CD4-positive, alpha-beta T cell (primary cell): ENCODE measurements around the gene NOSTRIN. TPM values are rescaled to one million over a fixed set of nuclear protein-coding genes. Genes with fewer than 3 reads are reported as not detected.
A peak's percentile ranks its signal among the peaks of the same experiment; 100 is the strongest.

Source experiments
- ATAC-seq: fragments of 200-7000 bp; cut with Tn5 transposase; one replicate; pipeline ENCODE4 v1.10.0; 2022; ENCODE audit warnings: mild to moderate bottlenecking; ENCODE audit not compliant: poor library complexity
- CTCF ChIA-PET: fragments of 350-600 bp; sonication (Branson Sonifier 250); formaldehyde crosslinking; loops from one replicate; lab custom pipeline; 2021; ENCODE audit warnings: antibody characterized with exemption, inconsistent platforms; lab: Charles Lee
- POLR2A ChIA-PET: fragments of 350-600 bp; sonication (Branson Sonifier 250); formaldehyde crosslinking; loops from one replicate; lab custom pipeline; 2021; ENCODE audit warnings: antibody characterized with exemption, inconsistent platforms; lab: Charles Lee
- DNase-seq, 14 experiments: peaks; one replicate each; pipeline ENCODE4 v3.0.0-alpha.2; 2013 to 2020; ENCODE audit warnings: mixed read lengths in 2 of 14
- H3K27ac ChIP-seq, 2 donors: one replicate each; pipeline versions ENCODE4 v1.5.1 to v1.7.0; 2013; ENCODE audit warnings: low read length in 2 of 2, low read depth in 1 of 2, mild to moderate bottlenecking in 1 of 2
- H3K27me3 ChIP-seq, 2 experiments: 1 replicate in 1 of 2; 2 replicates in 1 of 2; pipeline versions ENCODE4 v1.6.1 to v1.7.0; 2013; ENCODE audit warnings: low read length in 2 of 2, control low read depth in 1 of 2, mild to moderate bottlenecking in 1 of 2, moderate library complexity in 1 of 2; ENCODE audit not compliant: insufficient read depth in 2 of 2, control insufficient read depth in 1 of 2
- H3K36me3 ChIP-seq: one replicate; pipeline ENCODE4 v1.6.1; 2013; ENCODE audit warnings: low read length, control low read depth; ENCODE audit not compliant: insufficient read depth
- H3K4me1 ChIP-seq: one replicate; pipeline ENCODE4 v1.6.1; 2013; ENCODE audit warnings: low read length, control low read depth; ENCODE audit not compliant: insufficient read depth
- H3K4me3 ChIP-seq: one replicate; pipeline ENCODE4 v1.5.1; 2013; ENCODE audit warnings: mild to moderate bottlenecking, low read length, moderate library complexity
- H3K9me3 ChIP-seq, 2 experiments: 1 replicate in 1 of 2; 2 replicates in 1 of 2; pipeline versions ENCODE4 v1.6.1 to v1.7.0; 2013; ENCODE audit warnings: low read length in 2 of 2, mild to moderate bottlenecking in 2 of 2, control low read depth in 1 of 2, moderate library complexity in 1 of 2; ENCODE audit not compliant: control insufficient read depth in 1 of 2, insufficient read depth in 1 of 2
- H3K27ac Mint-ChIP-seq: one replicate; pipeline ENCODE4 v1.8.0; 2020; ENCODE audit warnings: mixed read lengths
- H3K27me3 Mint-ChIP-seq: one replicate; pipeline ENCODE4 v1.8.0; 2021; ENCODE audit warnings: mixed read lengths
- H3K36me3 Mint-ChIP-seq: one replicate; pipeline ENCODE4 v1.8.0; 2021; ENCODE audit warnings: low read depth, mixed read lengths
- H3K4me1 Mint-ChIP-seq: one replicate; pipeline ENCODE4 v1.8.0; 2021; ENCODE audit warnings: low read depth, mixed read lengths
- H3K4me3 Mint-ChIP-seq: one replicate; pipeline ENCODE4 v1.8.0; 2020; ENCODE audit warnings: mild to moderate bottlenecking, mixed read lengths
- H3K9me3 Mint-ChIP-seq: one replicate; pipeline ENCODE4 v1.8.0; 2020; ENCODE audit warnings: mixed read lengths
- intact Hi-C, 2 experiments: fragments of 100-400 bp; cut with DNase I in 1 of 2; cut with micrococcal nuclease in 1 of 2; formaldehyde crosslinking; loops; one replicate each; pipeline versions ENCODE4 v1.15.1 to v1.9.0; 2023 to 2025; cut with DNase I, micrococcal nuclease
- total RNA-seq, 174 experiments: library from RNA in 2 of 174; stranded (reverse) in 2 of 174; gene quantifications; one replicate each; pipeline ENCODE4 v1.2.3 and lab custom pipeline; 2021 to 2026
- TF ChIP-seq, protein P1 (sequence below): fragments of 200-600 bp; IDR thresholded peaks from one replicate; pipeline ENCODE4 v1.8.0; 2022; ENCODE audit warnings: antibody characterized with exemption, mild to moderate bottlenecking

Gene NOSTRIN
- total RNA-seq, 2 experiments from 2014 or later: 0.92 to 1.0 TPM

DNA sequence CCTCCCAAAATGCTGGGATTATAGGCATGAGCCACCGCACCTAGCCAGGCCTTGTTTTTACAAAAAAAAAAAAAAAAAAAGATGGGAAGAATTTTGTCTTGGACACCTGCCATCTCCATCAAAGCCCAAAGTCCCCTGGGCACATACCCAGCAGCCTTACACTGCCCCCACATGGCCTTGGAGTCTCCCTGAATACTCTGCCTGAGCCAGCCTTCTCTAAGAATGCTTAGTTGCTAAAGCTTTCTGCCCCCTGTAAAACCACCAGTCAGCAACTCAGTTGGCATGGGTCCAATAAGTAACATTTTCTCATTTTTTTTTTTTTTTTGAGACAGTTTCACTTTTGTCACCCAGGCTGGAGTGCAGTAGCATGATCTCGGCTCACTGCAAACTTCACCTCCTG, 47.2 kb downstream of the NOSTRIN start:
- no peaks in the 10 kb centered on the region for H3K4me1 ChIP-seq
- H3K36me3 ChIP-seq: no peaks in the 10 kb centered on the region
- no peaks in the 10 kb centered on the region for H3K9me3 Mint-ChIP-seq
- H3K4me1 Mint-ChIP-seq: no peaks in the 10 kb centered on the region
- H3K4me3 Mint-ChIP-seq: no peak overlapping the region
- intact Hi-C loops: no loop called here
- H3K4me3 ChIP-seq: no peak overlapping the region
- no peak overlapping the region for H3K27ac Mint-ChIP-seq
- peak in 3 of 14 experiments; percentile 2 to 17 (median 7) for DNase-seq
- no peak for ATAC-seq
- H3K36me3 Mint-ChIP-seq: no peaks in the 10 kb centered on the region
- H3K27me3 ChIP-seq: no peaks in the 10 kb centered on the region
- no peaks in the 10 kb centered on the region for H3K9me3 ChIP-seq
- POLR2A ChIA-PET: no interaction called here
- CTCF ChIA-PET: no interaction called here
- TF ChIP-seq, protein P1, sequence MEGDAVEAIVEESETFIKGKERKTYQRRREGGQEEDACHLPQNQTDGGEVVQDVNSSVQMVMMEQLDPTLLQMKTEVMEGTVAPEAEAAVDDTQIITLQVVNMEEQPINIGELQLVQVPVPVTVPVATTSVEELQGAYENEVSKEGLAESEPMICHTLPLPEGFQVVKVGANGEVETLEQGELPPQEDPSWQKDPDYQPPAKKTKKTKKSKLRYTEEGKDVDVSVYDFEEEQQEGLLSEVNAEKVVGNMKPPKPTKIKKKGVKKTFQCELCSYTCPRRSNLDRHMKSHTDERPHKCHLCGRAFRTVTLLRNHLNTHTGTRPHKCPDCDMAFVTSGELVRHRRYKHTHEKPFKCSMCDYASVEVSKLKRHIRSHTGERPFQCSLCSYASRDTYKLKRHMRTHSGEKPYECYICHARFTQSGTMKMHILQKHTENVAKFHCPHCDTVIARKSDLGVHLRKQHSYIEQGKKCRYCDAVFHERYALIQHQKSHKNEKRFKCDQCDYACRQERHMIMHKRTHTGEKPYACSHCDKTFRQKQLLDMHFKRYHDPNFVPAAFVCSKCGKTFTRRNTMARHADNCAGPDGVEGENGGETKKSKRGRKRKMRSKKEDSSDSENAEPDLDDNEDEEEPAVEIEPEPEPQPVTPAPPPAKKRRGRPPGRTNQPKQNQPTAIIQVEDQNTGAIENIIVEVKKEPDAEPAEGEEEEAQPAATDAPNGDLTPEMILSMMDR: no peak
- H3K27me3 Mint-ChIP-seq: no peaks in the 10 kb centered on the region
- no peak overlapping the region for H3K27ac ChIP-seq

DNA sequence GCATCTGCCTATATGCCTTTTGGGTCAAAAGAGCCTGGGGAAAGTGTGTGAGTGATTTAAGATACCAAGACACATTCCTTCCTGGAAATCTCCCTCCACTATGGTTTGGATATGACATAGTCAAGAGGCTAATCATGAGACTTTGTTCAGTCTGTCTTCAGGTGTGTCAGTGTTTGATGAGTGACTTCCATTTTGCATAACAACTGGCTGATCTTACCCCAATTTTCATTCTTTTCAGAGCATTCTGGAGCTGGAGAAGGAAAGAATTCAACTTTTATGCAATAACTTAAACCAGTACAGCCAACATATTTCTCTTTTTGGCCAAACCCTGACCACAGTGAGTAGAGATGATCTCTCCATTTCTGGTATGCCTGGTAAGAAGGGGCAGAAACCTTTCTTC, 48.4 kb downstream of the NOSTRIN start:
- Histone ChIP-seq H3K27ac (no peak overlapping the region), H3K4me1 (no peaks in the 10 kb centered on the region), H3K4me3 (no peak overlapping the region), H3K9me3 (no peaks in the 10 kb centered on the region), H3K36me3 (no peaks in the 10 kb centered on the region), H3K27me3 (no peaks in the 10 kb centered on the region)
- DNase-seq (no peak), ATAC-seq (no peak)
- CTCF ChIA-PET: no interaction called here
- H3K9me3 Mint-ChIP-seq: no peaks in the 10 kb centered on the region
- no peaks in the 10 kb centered on the region for H3K36me3 Mint-ChIP-seq
- intact Hi-C loops: no loop called here
- H3K4me1 Mint-ChIP-seq: no peaks in the 10 kb centered on the region
- TF ChIP-seq, protein P1: no peak
- no peak overlapping the region for H3K27ac Mint-ChIP-seq
- no peak overlapping the region for H3K4me3 Mint-ChIP-seq
- POLR2A ChIA-PET: no interaction called here
- no peaks in the 10 kb centered on the region for H3K27me3 Mint-ChIP-seq

DNA sequence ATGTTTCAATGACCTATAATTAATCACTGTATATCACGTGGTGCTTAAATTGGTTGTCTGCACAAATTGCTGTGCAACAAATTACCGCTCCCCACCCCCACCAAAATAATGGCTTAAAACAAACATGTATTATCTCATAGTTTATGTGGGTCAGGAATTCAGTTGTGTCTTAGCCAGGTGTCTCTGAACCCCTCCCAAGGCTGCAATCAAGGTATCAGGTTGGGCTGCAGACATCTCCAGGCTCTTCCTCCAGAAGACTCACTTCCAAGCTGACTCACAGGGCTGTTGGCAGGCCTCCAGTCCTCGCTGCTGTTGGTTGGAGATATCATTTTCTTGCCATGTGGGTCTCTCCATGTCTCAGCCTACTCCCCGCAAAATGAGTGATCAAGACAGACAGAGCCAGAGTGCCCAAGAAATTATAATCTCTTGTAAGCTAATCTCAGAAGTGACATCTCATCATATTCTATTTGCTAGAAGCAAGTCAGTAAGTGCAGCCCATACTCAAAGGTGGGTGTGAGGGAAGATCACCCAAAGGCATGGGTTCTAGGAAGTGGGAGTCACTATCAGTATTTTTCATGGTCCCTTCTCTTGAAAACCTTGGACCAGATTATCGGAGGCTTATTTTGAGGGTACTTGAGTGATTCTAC, 49.4 kb downstream of the NOSTRIN start:
- no peak overlapping the region for H3K4me3 ChIP-seq
- CTCF ChIA-PET: no interaction called here
- TF ChIP-seq, protein P1: no peak
- H3K27me3 ChIP-seq: no peaks in the 10 kb centered on the region
- H3K27ac Mint-ChIP-seq: no peak overlapping the region
- intact Hi-C loops: no loop called here
- no peaks in the 10 kb centered on the region for H3K36me3 Mint-ChIP-seq
- no peaks in the 10 kb centered on the region for H3K36me3 ChIP-seq
- H3K4me3 Mint-ChIP-seq: no peak overlapping the region
- H3K27ac ChIP-seq: no peak overlapping the region
- no peak for ATAC-seq
- no peaks in the 10 kb centered on the region for H3K9me3 ChIP-seq
- H3K27me3 Mint-ChIP-seq: no peaks in the 10 kb centered on the region
- no peaks in the 10 kb centered on the region for H3K4me1 ChIP-seq
- H3K9me3 Mint-ChIP-seq: no peaks in the 10 kb centered on the region
- POLR2A ChIA-PET: no interaction called here
- no peak for DNase-seq
- no peaks in the 10 kb centered on the region for H3K4me1 Mint-ChIP-seq
